PC-9 (cell line): ENCODE results near the gene FRMD8. TPM values are rescaled to one million over a fixed set of nuclear protein-coding genes. Genes with fewer than 3 reads are reported as not detected.

ENCODE experiments used
- BruUV-seq: library from RNA; stranded (reverse); fragments of 400-500 nt; replicated peaks from 2 replicates; lab custom pipeline; 2021; lab: Mats Ljungman, UMichigan
- CTCF ChIA-PET: fragments of 300-600 bp; sonication (Branson Sonifier 250); formaldehyde crosslinking; loops from one replicate; lab custom pipeline; 2022; ENCODE audit warnings: antibody characterized with exemption; lab: Charles Lee
- POLR2A ChIA-PET: fragments of 300-600 bp; sonication (Branson Sonifier 250); formaldehyde crosslinking; loops from one replicate; lab custom pipeline; 2022; ENCODE audit warnings: antibody characterized with exemption; ENCODE audit not compliant: unreplicated experiment; lab: Charles Lee
- DNase-seq, 2 experiments: peaks; one replicate each; pipeline versions ENCODE4 v3.0.0 to v3.0.0-alpha.2; 2015 to 2022; ENCODE audit warnings: mixed read lengths in 1 of 2
- H2AFZ ChIP-seq: fragments of 200-600 bp; sonication (generic); 2 replicates; pipeline ENCODE4 v1.8.1; 2017; ENCODE audit warnings: antibody characterized with exemption
- H3F3A ChIP-seq: fragments of 200-600 bp; sonication (generic); 2 replicates; pipeline ENCODE4 v1.8.1; 2017; ENCODE audit warnings: antibody characterized with exemption, mild to moderate bottlenecking, low read depth; ENCODE audit not compliant: insufficient read depth
- H3K27ac ChIP-seq: fragments of 200-600 bp; sonication (generic); 2 replicates; pipeline ENCODE4 v1.6.1; 2016; ENCODE audit warnings: mixed run types
- H3K27me3 ChIP-seq: fragments of 200-600 bp; sonication (generic); 2 replicates; pipeline ENCODE4 v1.6.1; 2016; ENCODE audit warnings: low read depth, mixed run types; ENCODE audit not compliant: insufficient read depth
- H3K36me3 ChIP-seq: fragments of 200-600 bp; sonication (generic); 2 replicates; pipeline ENCODE4 v1.6.1; 2016; ENCODE audit warnings: low read depth, mixed run types
- H3K4me1 ChIP-seq: fragments of 200-600 bp; sonication (generic); replicated peaks from 2 replicates; pipeline ENCODE4 v1.6.1; 2016; ENCODE audit warnings: mixed run types; ENCODE audit not compliant: insufficient read depth
- H3K4me2 ChIP-seq: fragments of 200-600 bp; sonication (generic); 2 replicates; pipeline ENCODE4 v1.6.1; 2017; ENCODE audit warnings: mixed run types
- H3K4me3 ChIP-seq: fragments of 200-600 bp; sonication (generic); 2 replicates; pipeline ENCODE4 v1.6.1; 2016; ENCODE audit warnings: mixed run types
- H3K79me2 ChIP-seq: fragments of 200-600 bp; sonication (generic); 2 replicates; pipeline ENCODE4 v1.6.1; 2017; ENCODE audit warnings: low read depth, mixed run types
- H3K9me2 ChIP-seq: fragments of 200-600 bp; sonication (generic); 2 replicates; pipeline ENCODE4 v1.8.1; 2017; ENCODE audit warnings: mild to moderate bottlenecking; ENCODE audit not compliant: insufficient read depth
- H3K9me3 ChIP-seq: fragments of 200-600 bp; sonication (generic); 2 replicates; pipeline ENCODE4 v1.8.1; 2016; ENCODE audit warnings: low read depth; ENCODE audit not compliant: insufficient read depth
- H4K20me1 ChIP-seq: fragments of 200-600 bp; sonication (generic); 2 replicates; pipeline ENCODE4 v1.8.1; 2017; ENCODE audit not compliant: insufficient read depth
- EZH2 ChIP-seq: fragments of 200-600 bp; sonication (generic); IDR thresholded peaks from 2 replicates; pipeline ENCODE4 v1.8.0; 2017; ENCODE audit warnings: antibody characterized with exemption, low read depth
- intact Hi-C: fragments of 100-400 bp; cut with micrococcal nuclease; formaldehyde crosslinking; loops from one replicate; pipeline ENCODE4 v1.10.0; 2022; ENCODE audit not compliant: unreplicated experiment
- total RNA-seq: library from RNA; stranded (reverse); gene quantifications from 2 replicates; pipeline ENCODE4 v1.2.3, GENCODE V29; 2021
- TF ChIP-seq, protein P1 (sequence below): fragments of 200-600 bp; sonication (generic); conservative IDR thresholded peaks from 2 replicates; pipeline ENCODE4 v1.6.1; 2017; ENCODE audit warnings: mixed run types, antibody characterized with exemption, mild to moderate bottlenecking, moderate library complexity

The FRMD8 gene
- total RNA-seq, 1 experiment from 2014 or later, result 32.4 TPM

DNA sequence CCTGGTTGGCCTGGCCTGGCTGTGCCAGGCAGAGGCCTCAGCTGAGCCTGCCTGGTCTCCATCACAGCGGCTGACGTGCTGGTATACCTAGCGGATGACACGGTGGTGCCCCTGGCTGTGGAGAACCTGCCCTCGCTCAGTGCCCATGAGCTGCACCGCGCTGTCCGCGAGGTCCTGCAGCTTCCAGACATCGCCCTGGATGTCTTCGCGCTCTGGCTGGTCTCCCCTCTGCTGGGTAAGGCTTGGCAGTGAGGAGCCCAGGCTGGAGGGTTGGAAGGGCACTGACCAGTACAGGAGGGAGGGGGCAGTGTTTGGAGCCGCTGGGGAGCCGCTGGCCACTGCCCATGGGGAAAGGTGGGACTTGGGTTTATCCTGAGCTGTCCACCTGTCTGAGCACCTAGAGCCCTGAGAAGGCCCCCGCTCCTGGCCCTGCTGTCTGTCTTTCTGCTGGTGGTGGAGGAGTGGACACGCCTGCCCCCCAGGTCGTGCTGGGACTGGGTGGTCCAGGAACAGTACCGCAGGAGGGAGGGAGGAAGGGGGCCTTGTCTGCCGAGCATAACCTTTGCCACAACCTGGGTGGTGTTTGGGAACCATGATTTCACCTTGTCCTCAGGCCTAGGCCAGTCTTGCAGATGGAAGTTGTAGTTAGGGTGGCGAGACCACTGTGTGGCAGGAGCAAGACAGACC, 3.0 kb downstream of the FRMD8 start:
- Histone ChIP-seq H2AFZ (no peak overlapping the region), H3K79me2 (peaks cover 12% of the 10 kb centered on the region; the same call in 1 of the 2 replicates), H3F3A (peaks cover 10% of the 10 kb centered on the region), H3K9me2 (no peaks in the 10 kb centered on the region), H3K4me2 (no peak overlapping the region), H3K4me3 (no peak overlapping the region), H3K27me3 (no peaks in the 10 kb centered on the region), H3K36me3 (no peaks in the 10 kb centered on the region), H3K4me1 (peaks cover 30% of the 10 kb centered on the region), H4K20me1 (no peaks in the 10 kb centered on the region), H3K27ac (no peak overlapping the region), H3K9me3 (no peaks in the 10 kb centered on the region)
- no TSS peak for BruUV-seq
- no peak for DNase-seq
- TF ChIP-seq, protein P1, sequence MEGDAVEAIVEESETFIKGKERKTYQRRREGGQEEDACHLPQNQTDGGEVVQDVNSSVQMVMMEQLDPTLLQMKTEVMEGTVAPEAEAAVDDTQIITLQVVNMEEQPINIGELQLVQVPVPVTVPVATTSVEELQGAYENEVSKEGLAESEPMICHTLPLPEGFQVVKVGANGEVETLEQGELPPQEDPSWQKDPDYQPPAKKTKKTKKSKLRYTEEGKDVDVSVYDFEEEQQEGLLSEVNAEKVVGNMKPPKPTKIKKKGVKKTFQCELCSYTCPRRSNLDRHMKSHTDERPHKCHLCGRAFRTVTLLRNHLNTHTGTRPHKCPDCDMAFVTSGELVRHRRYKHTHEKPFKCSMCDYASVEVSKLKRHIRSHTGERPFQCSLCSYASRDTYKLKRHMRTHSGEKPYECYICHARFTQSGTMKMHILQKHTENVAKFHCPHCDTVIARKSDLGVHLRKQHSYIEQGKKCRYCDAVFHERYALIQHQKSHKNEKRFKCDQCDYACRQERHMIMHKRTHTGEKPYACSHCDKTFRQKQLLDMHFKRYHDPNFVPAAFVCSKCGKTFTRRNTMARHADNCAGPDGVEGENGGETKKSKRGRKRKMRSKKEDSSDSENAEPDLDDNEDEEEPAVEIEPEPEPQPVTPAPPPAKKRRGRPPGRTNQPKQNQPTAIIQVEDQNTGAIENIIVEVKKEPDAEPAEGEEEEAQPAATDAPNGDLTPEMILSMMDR, result no peak
- no peak for TF ChIP-seq EZH2
- intact Hi-C loops, result no loop called here
- ChIA-PET POLR2A (no interaction called here), CTCF (no interaction called here)

- CTCF ChIA-PET, result interaction anchor here (0.5 kb wide), 1 partner anchor 85 kb away, joined by 5 read pairs; no protein-coding TSS in a partner anchor
- intact Hi-C loops, result no loop called here
- peaks cover 12% of the 10 kb centered on the region; the same call in 1 of the 2 replicates for H3K79me2 ChIP-seq
Observed at GRCh38 chr11:65390099-65390941, 3.9 kb downstream of the FRMD8 start.

GRCh38 chr11:65390996-65391395, 4.6 kb downstream of the FRMD8 start:
- Histone ChIP-seq H4K20me1 (no peaks in the 10 kb centered on the region), H3K79me2 (peaks cover 12% of the 10 kb centered on the region; the same call in 1 of the 2 replicates), H3K9me2 (no peaks in the 10 kb centered on the region), H3K27me3 (no peaks in the 10 kb centered on the region), H3K4me2 (no peak overlapping the region), H3K4me3 (no peak overlapping the region), H3F3A (peaks cover 1% of the 10 kb centered on the region; the same call in 1 of the 2 replicates), H3K4me1 (peaks cover 14% of the 10 kb centered on the region), H3K9me3 (no peaks in the 10 kb centered on the region), H2AFZ (no peak overlapping the region), H3K27ac (no peak overlapping the region), H3K36me3 (no peaks in the 10 kb centered on the region)
- no TSS peak for BruUV-seq
- intact Hi-C loops, result no loop called here
- no peak for DNase-seq
- ChIA-PET POLR2A (interaction anchor here (0.6 kb wide), 1 partner anchor 108 kb away, joined by 10 read pairs; the partner anchor contains the start of gene MALAT1), CTCF (interaction anchor here (0.5 kb wide), 1 partner anchor 85 kb away, joined by 5 read pairs; no protein-coding TSS in a partner anchor)
- TF ChIP-seq, protein P1, result no peak
- no peak for TF ChIP-seq EZH2

More at GRCh38 chr11:65390099-65390941, 3.9 kb downstream of the FRMD8 start:
- Histone ChIP-seq H3F3A (peaks cover 4% of the 10 kb centered on the region; the same call in 1 of the 2 replicates), H3K9me3 (no peaks in the 10 kb centered on the region), H3K36me3 (no peaks in the 10 kb centered on the region), H3K4me1 (peaks cover 21% of the 10 kb centered on the region), H3K27ac (no peak overlapping the region), H2AFZ (no peak overlapping the region), H3K9me2 (no peaks in the 10 kb centered on the region), H3K4me2 (no peak overlapping the region), H3K4me3 (no peak overlapping the region), H3K27me3 (no peaks in the 10 kb centered on the region), H4K20me1 (no peaks in the 10 kb centered on the region)
- POLR2A ChIA-PET, result no interaction called here
- no TSS peak for BruUV-seq
- TF ChIP-seq EZH2, result no peak
- TF ChIP-seq, protein P1, result no peak
- DNase-seq, result no peak
